Metanephros (tissue), 1 donor: ENCODE results near the gene NMUR2. TPM values are rescaled to one million over a fixed set of nuclear protein-coding genes. Genes with fewer than 3 reads are reported as not detected.

Experiments
- total RNA-seq: library from RNA; depleted of rRNA; stranded (reverse); fragments of >200 nt; gene quantifications from one replicate; pipeline ENCODE4 v1.2.3, GENCODE V29; 2014

Gene NMUR2, protein sequence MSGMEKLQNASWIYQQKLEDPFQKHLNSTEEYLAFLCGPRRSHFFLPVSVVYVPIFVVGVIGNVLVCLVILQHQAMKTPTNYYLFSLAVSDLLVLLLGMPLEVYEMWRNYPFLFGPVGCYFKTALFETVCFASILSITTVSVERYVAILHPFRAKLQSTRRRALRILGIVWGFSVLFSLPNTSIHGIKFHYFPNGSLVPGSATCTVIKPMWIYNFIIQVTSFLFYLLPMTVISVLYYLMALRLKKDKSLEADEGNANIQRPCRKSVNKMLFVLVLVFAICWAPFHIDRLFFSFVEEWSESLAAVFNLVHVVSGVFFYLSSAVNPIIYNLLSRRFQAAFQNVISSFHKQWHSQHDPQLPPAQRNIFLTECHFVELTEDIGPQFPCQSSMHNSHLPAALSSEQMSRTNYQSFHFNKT
- 0.12 TPM for total RNA-seq

DNA sequence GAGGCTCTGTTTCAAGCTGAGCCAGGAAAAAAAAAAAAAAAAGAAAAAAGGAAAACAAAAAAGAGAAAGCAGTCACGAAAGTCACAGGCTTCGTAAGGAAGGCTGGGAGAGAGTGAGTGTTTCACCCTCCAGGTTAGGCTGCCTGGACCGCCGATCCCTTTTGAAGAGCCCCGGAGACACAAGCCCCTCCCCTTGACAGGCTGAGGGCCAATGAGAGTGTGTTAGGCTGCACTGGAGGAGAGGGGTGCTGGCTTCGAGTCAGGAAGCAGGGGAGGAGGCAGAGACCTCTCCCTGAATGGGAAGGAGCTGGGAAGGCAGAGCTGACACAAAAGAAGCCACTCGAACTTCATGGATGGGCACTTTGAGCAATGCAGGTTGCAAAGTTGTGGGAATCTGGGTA is at the start of gene NMUR2:
Gene NMUR2, minus strand, starts transcription at position 135 of the 400 bp plus-strand sequence. CDS start 166 bp downstream, outside the sequence.

